ENCODE measurements around the gene SLC25A21.

Gene SLC25A21

GRCh38 chr14:37027188-37027824 lies 145.1 kb downstream of the SLC25A21 start:
- no peak overlapping the region for H4K91ac ChIP-seq (ENCODE audit: low read depth, low read length, poor library complexity)
- H3K4me2 ChIP-seq (ENCODE audit: insufficient read depth, low read length, poor library complexity, severe bottlenecking) = no peak overlapping the region
- no peak overlapping the region for H3K18ac ChIP-seq (ENCODE audit: low read length)
- no peak overlapping the region for H3K27ac ChIP-seq (replicated peaks; ENCODE audit: low read length)
- no peak overlapping the region for H2BK5ac ChIP-seq (ENCODE audit: low read length)
- no peak overlapping the region for H4K8ac ChIP-seq (ENCODE audit: low read depth, low read length)
- H3K9ac ChIP-seq (ENCODE audit: low read depth, low read length, poor library complexity) = no peak overlapping the region
- no peak overlapping the region for H3K4ac ChIP-seq (ENCODE audit: low read length)
- H3K23ac ChIP-seq (ENCODE audit: low read depth, low read length, poor library complexity) = no peak overlapping the region
- no peaks in the 10 kb centered on the region for H3K36me3 ChIP-seq (replicated peaks in 1 of 2; ENCODE audit: control insufficient read depth in 2 of 2, insufficient read depth in 2 of 2, low read length in 2 of 2)
- no peak overlapping the region for H3K4me3 ChIP-seq (ENCODE audit: low read length in 2 of 2)
- no peaks in the 10 kb centered on the region for H3K4me1 ChIP-seq (ENCODE audit: control insufficient read depth in 2 of 2, insufficient read depth in 1 of 2, low read depth in 1 of 2, low read length in 2 of 2)
- H2AFZ ChIP-seq (ENCODE audit: low read length) = no peak overlapping the region
- H3K9me3 ChIP-seq (replicated peaks in 1 of 2; ENCODE audit: control insufficient read depth in 2 of 2, insufficient read depth in 1 of 2, low read depth in 1 of 2, low read length in 2 of 2) = no peaks in the 10 kb centered on the region
- no peaks in the 10 kb centered on the region for H3K27me3 ChIP-seq (ENCODE audit: control insufficient read depth in 3 of 3, insufficient read depth in 3 of 3, low read depth in 1 of 3, low read length in 3 of 3)
- no peak for DNase-seq (ENCODE audit: low spot score)
- WGBS, 2 donors (ENCODE audit: extremely low coverage in 2 of 2, insufficient read length in 2 of 2, insufficient replicate concordance in 1 of 2) = no CpG with 5 or more reads among the region's 4 CpGs
- no peak overlapping the region for H3K14ac ChIP-seq (ENCODE audit: low read length)
- no peak overlapping the region for H2BK120ac ChIP-seq (ENCODE audit: low read depth, low read length)
- H2AK5ac ChIP-seq (ENCODE audit: low read depth, low read length) = no peak overlapping the region
- no peak overlapping the region for H2BK15ac ChIP-seq (ENCODE audit: low read length)
- no peaks in the 10 kb centered on the region for H3K79me1 ChIP-seq (ENCODE audit: low read depth, low read length)
- no peak overlapping the region for H2BK12ac ChIP-seq (ENCODE audit: low read length)

- no peak overlapping the region for H3K27ac ChIP-seq (replicated peaks; ENCODE audit: low read length)
- H2AFZ ChIP-seq (ENCODE audit: low read length) = no peak overlapping the region
- H3K18ac ChIP-seq (ENCODE audit: low read length) = no peak overlapping the region
- no peaks in the 10 kb centered on the region for H3K79me1 ChIP-seq (ENCODE audit: low read depth, low read length)
- no peak overlapping the region for H2BK120ac ChIP-seq (ENCODE audit: low read depth, low read length)
- no peak overlapping the region for H3K4ac ChIP-seq (ENCODE audit: low read length)
- no peak for DNase-seq (ENCODE audit: low spot score)
- H3K27me3 ChIP-seq (ENCODE audit: control insufficient read depth in 3 of 3, insufficient read depth in 3 of 3, low read depth in 1 of 3, low read length in 3 of 3) = no peaks in the 10 kb centered on the region
- H4K91ac ChIP-seq (ENCODE audit: low read depth, low read length, poor library complexity) = no peak overlapping the region
- no peak overlapping the region for H3K23ac ChIP-seq (ENCODE audit: low read depth, low read length, poor library complexity)
- no peak overlapping the region for H2BK12ac ChIP-seq (ENCODE audit: low read length)
- H3K9me3 ChIP-seq (replicated peaks in 1 of 2; ENCODE audit: control insufficient read depth in 2 of 2, insufficient read depth in 1 of 2, low read depth in 1 of 2, low read length in 2 of 2) = no peaks in the 10 kb centered on the region
- no peak overlapping the region for H3K14ac ChIP-seq (ENCODE audit: low read length)
- H2BK5ac ChIP-seq (ENCODE audit: low read length) = no peak overlapping the region
- peaks cover 0 to 3% of the 10 kb centered on the region in 2 donors for H3K4me1 ChIP-seq (ENCODE audit: control insufficient read depth in 2 of 2, insufficient read depth in 1 of 2, low read depth in 1 of 2, low read length in 2 of 2)
- no peak overlapping the region for H3K4me2 ChIP-seq (ENCODE audit: insufficient read depth, low read length, poor library complexity, severe bottlenecking)
- no peak overlapping the region for H4K8ac ChIP-seq (ENCODE audit: low read depth, low read length)
- WGBS, 2 donors (ENCODE audit: extremely low coverage in 2 of 2, insufficient read length in 2 of 2, insufficient replicate concordance in 1 of 2) = no CpG with 5 or more reads among the region's 5 CpGs
- H3K36me3 ChIP-seq (replicated peaks in 1 of 2; ENCODE audit: control insufficient read depth in 2 of 2, insufficient read depth in 2 of 2, low read length in 2 of 2) = no peaks in the 10 kb centered on the region
- no peak overlapping the region for H2BK15ac ChIP-seq (ENCODE audit: low read length)
- no peak overlapping the region for H3K9ac ChIP-seq (ENCODE audit: low read depth, low read length, poor library complexity)
- H2AK5ac ChIP-seq (ENCODE audit: low read depth, low read length) = no peak overlapping the region
- H3K4me3 ChIP-seq (ENCODE audit: low read length in 2 of 2) = no peak overlapping the region
Observed at GRCh38 chr14:37023875-37024565, 148.4 kb downstream of the SLC25A21 start.

- H3K4ac ChIP-seq (ENCODE audit: low read length) = no peak overlapping the region
- H3K4me2 ChIP-seq (ENCODE audit: insufficient read depth, low read length, poor library complexity, severe bottlenecking) = no peak overlapping the region
- H3K9me3 ChIP-seq (replicated peaks in 1 of 2; ENCODE audit: control insufficient read depth in 2 of 2, insufficient read depth in 1 of 2, low read depth in 1 of 2, low read length in 2 of 2) = no peaks in the 10 kb centered on the region
- H3K18ac ChIP-seq (ENCODE audit: low read length) = no peak overlapping the region
- H3K4me3 ChIP-seq (ENCODE audit: low read length in 2 of 2) = no peak overlapping the region
- H3K36me3 ChIP-seq (replicated peaks in 1 of 2; ENCODE audit: control insufficient read depth in 2 of 2, insufficient read depth in 2 of 2, low read length in 2 of 2) = no peaks in the 10 kb centered on the region
- no peak overlapping the region for H2AK5ac ChIP-seq (ENCODE audit: low read depth, low read length)
- no peak overlapping the region for H3K9ac ChIP-seq (ENCODE audit: low read depth, low read length, poor library complexity)
- H3K79me1 ChIP-seq (ENCODE audit: low read depth, low read length) = no peaks in the 10 kb centered on the region
- no CpG with 5 or more reads among the region's 1 CpG for WGBS, 2 donors (ENCODE audit: extremely low coverage in 2 of 2, insufficient read length in 2 of 2, insufficient replicate concordance in 1 of 2)
- H2BK5ac ChIP-seq (ENCODE audit: low read length) = no peak overlapping the region
- no peak overlapping the region for H2BK12ac ChIP-seq (ENCODE audit: low read length)
- no peak overlapping the region for H3K14ac ChIP-seq (ENCODE audit: low read length)
- H4K91ac ChIP-seq (ENCODE audit: low read depth, low read length, poor library complexity) = no peak overlapping the region
- H3K23ac ChIP-seq (ENCODE audit: low read depth, low read length, poor library complexity) = no peak overlapping the region
- no peak overlapping the region for H3K27ac ChIP-seq (replicated peaks; ENCODE audit: low read length)
- H3K27me3 ChIP-seq (ENCODE audit: control insufficient read depth in 3 of 3, insufficient read depth in 3 of 3, low read depth in 1 of 3, low read length in 3 of 3) = no peaks in the 10 kb centered on the region
- H2BK15ac ChIP-seq (ENCODE audit: low read length) = no peak overlapping the region
- H4K8ac ChIP-seq (ENCODE audit: low read depth, low read length) = no peak overlapping the region
- H2AFZ ChIP-seq (ENCODE audit: low read length) = no peak overlapping the region
- no peak for DNase-seq (ENCODE audit: low spot score)
- peaks cover 0 to 6% of the 10 kb centered on the region in 2 donors for H3K4me1 ChIP-seq (ENCODE audit: control insufficient read depth in 2 of 2, insufficient read depth in 1 of 2, low read depth in 1 of 2, low read length in 2 of 2)
- H2BK120ac ChIP-seq (ENCODE audit: low read depth, low read length) = no peak overlapping the region
Observed at GRCh38 chr14:37021390-37021789, 151.0 kb downstream of the SLC25A21 start.

- no peak for DNase-seq (ENCODE audit: low spot score)
- Histone ChIP-seq H3K9me3 (replicated peaks in 1 of 2; ENCODE audit: control insufficient read depth in 2 of 2, insufficient read depth in 1 of 2, low read depth in 1 of 2, low read length in 2 of 2) (no peaks in the 10 kb centered on the region), H2BK5ac (ENCODE audit: low read length) (no peak overlapping the region), H3K4me2 (ENCODE audit: insufficient read depth, low read length, poor library complexity, severe bottlenecking) (no peak overlapping the region), H2BK12ac (ENCODE audit: low read length) (no peak overlapping the region), H3K4me1 (ENCODE audit: control insufficient read depth in 2 of 2, insufficient read depth in 1 of 2, low read depth in 1 of 2, low read length in 2 of 2) (peaks cover 0 to 6% of the 10 kb centered on the region in 2 donors), H3K4ac (ENCODE audit: low read length) (no peak overlapping the region), H2AFZ (ENCODE audit: low read length) (no peak overlapping the region), H3K27me3 (ENCODE audit: control insufficient read depth in 3 of 3, insufficient read depth in 3 of 3, low read depth in 1 of 3, low read length in 3 of 3) (no peaks in the 10 kb centered on the region), H3K23ac (ENCODE audit: low read depth, low read length, poor library complexity) (no peak overlapping the region), H2BK120ac (ENCODE audit: low read depth, low read length) (no peak overlapping the region), H2AK5ac (ENCODE audit: low read depth, low read length) (no peak overlapping the region), H2BK15ac (ENCODE audit: low read length) (no peak overlapping the region), H3K9ac (ENCODE audit: low read depth, low read length, poor library complexity) (no peak overlapping the region), H3K4me3 (ENCODE audit: low read length in 2 of 2) (no peak overlapping the region), H4K8ac (ENCODE audit: low read depth, low read length) (no peak overlapping the region), H3K79me1 (ENCODE audit: low read depth, low read length) (no peaks in the 10 kb centered on the region), H3K36me3 (replicated peaks in 1 of 2; ENCODE audit: control insufficient read depth in 2 of 2, insufficient read depth in 2 of 2, low read length in 2 of 2) (no peaks in the 10 kb centered on the region), H3K18ac (ENCODE audit: low read length) (no peak overlapping the region), H3K14ac (ENCODE audit: low read length) (no peak overlapping the region), H3K27ac (replicated peaks; ENCODE audit: low read length) (no peak overlapping the region), H4K91ac (ENCODE audit: low read depth, low read length, poor library complexity) (no peak overlapping the region)
- WGBS, 2 donors (ENCODE audit: extremely low coverage in 2 of 2, insufficient read length in 2 of 2, insufficient replicate concordance in 1 of 2) = no CpG with 5 or more reads among the region's 1 CpG
Observed at GRCh38 chr14:37019488-37019887, 152.9 kb downstream of the SLC25A21 start.

All from neuronal stem cell (in vitro differentiated cells).